ENCODE results near the gene TK1.

Gene TK1

GRCh38 chr17:78176548-78177025 lies 10.3 kb downstream of the TK1 start:
- H3K27ac Mint-ChIP-seq: no peak overlapping the region
- H3K9me3 Mint-ChIP-seq: no peaks in the 10 kb centered on the region
- no peak overlapping the region for H3K4me3 Mint-ChIP-seq
- H3K36me3 Mint-ChIP-seq (ENCODE audit: low read depth): peaks cover 28% of the 10 kb centered on the region
- peaks cover 6% of the 10 kb centered on the region for H3K27me3 Mint-ChIP-seq (ENCODE audit: low read depth)
- peaks cover 55% of the 10 kb centered on the region for H3K4me1 Mint-ChIP-seq
- TF ChIP-seq CTCF (IDR thresholded peaks at IDR 0.05; ENCODE audit: unreplicated experiment in 3 of 3): peak; percentile 88 to 91 (median 89)

- H3K4me3 Mint-ChIP-seq: no peak overlapping the region
- H3K27me3 Mint-ChIP-seq (ENCODE audit: low read depth): peaks cover 10% of the 10 kb centered on the region
- no peak overlapping the region for H3K27ac Mint-ChIP-seq
- peaks cover 21% of the 10 kb centered on the region for H3K36me3 Mint-ChIP-seq (ENCODE audit: low read depth)
- H3K4me1 Mint-ChIP-seq: peaks cover 53% of the 10 kb centered on the region
- no peak for TF ChIP-seq CTCF (IDR thresholded peaks at IDR 0.05; ENCODE audit: unreplicated experiment in 3 of 3)
- H3K9me3 Mint-ChIP-seq: no peaks in the 10 kb centered on the region
Measured at GRCh38 chr17:78175643-78175981, 11.2 kb downstream of the TK1 start.

GRCh38 chr17:78174870-78175642 lies 11.8 kb downstream of the TK1 start:
- TF ChIP-seq CTCF (IDR thresholded peaks at IDR 0.05; ENCODE audit: unreplicated experiment in 3 of 3): no peak
- Mint-ChIP-seq H3K4me3 (no peak overlapping the region), H3K9me3 (no peaks in the 10 kb centered on the region), H3K36me3 (ENCODE audit: low read depth) (peaks cover 17% of the 10 kb centered on the region), H3K4me1 (peaks cover 48% of the 10 kb centered on the region), H3K27ac (no peak overlapping the region), H3K27me3 (ENCODE audit: low read depth) (peaks cover 10% of the 10 kb centered on the region)

- Mint-ChIP-seq H3K4me3 (no peak overlapping the region), H3K27me3 (ENCODE audit: low read depth) (peaks cover 10% of the 10 kb centered on the region), H3K27ac (no peak overlapping the region), H3K36me3 (ENCODE audit: low read depth) (peaks cover 15% of the 10 kb centered on the region), H3K9me3 (no peaks in the 10 kb centered on the region), H3K4me1 (peaks cover 46% of the 10 kb centered on the region)
- no peak for TF ChIP-seq CTCF (IDR thresholded peaks at IDR 0.05; ENCODE audit: unreplicated experiment in 3 of 3)
Measured at GRCh38 chr17:78174346-78174869, 12.4 kb downstream of the TK1 start.

- peak overlapping the region in 1 of 3 experiments; percentile 74 for H3K4me3 Mint-ChIP-seq
- peaks cover 10% of the 10 kb centered on the region for H3K27me3 Mint-ChIP-seq (ENCODE audit: low read depth)
- H3K27ac Mint-ChIP-seq: peak overlapping the region in 1 of 3 experiments; percentile 29
- peaks cover 6% of the 10 kb centered on the region for H3K36me3 Mint-ChIP-seq (ENCODE audit: low read depth)
- no peak for TF ChIP-seq CTCF (IDR thresholded peaks at IDR 0.05; ENCODE audit: unreplicated experiment in 3 of 3)
- H3K4me1 Mint-ChIP-seq: peaks cover 38% of the 10 kb centered on the region
- no peaks in the 10 kb centered on the region for H3K9me3 Mint-ChIP-seq
Measured at GRCh38 chr17:78173097-78173715, 13.6 kb downstream of the TK1 start.
